ENCODE measurements around the gene COL15A1.

The COL15A1 gene

GRCh38 chr9:99073985-99074901, 130.5 kb downstream of the COL15A1 start:
- Histone ChIP-seq H3K9me3 (ENCODE audit: control insufficient read depth in 5 of 5, low read length in 5 of 5) (no peaks in the 10 kb centered on the region), H3K4me3 (ENCODE audit: low read depth in 1 of 5, low read length in 5 of 5) (no peak overlapping the region), H3K4me1 (ENCODE audit: control insufficient read depth in 5 of 5, insufficient read depth in 5 of 5, low read length in 5 of 5) (peaks cover 6 to 45% (median 19%) of the 10 kb centered on the region in 5 donors), H3K27ac (ENCODE audit: low read depth, low read length) (no peak overlapping the region), H3K27me3 (ENCODE audit: control insufficient read depth in 5 of 5, insufficient read depth in 4 of 5, low read length in 5 of 5) (no peaks in the 10 kb centered on the region), H3K9ac (ENCODE audit: low read length in 5 of 5) (no peak overlapping the region), H3K36me3 (ENCODE audit: control insufficient read depth in 5 of 5, insufficient read depth in 5 of 5, low read length in 5 of 5) (peaks cover 4 to 26% (median 17%) of the 10 kb centered on the region in 5 donors)

DNA sequence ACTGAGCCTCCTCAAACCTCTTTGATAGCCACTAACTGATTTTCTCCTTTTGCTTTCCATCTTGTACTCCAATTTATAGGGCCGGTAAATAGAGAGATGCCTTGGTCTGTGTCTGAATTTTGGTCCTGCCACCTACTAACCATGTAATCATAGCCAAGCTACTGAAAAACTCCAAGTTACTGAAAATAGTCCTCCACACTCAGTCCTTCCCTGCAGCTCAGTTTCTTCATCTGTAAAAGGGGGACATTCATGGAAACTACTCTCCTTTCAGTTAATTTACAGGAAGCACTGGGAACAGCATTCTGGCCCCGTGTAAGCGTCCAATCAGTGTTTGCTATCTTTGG, 131.2 kb downstream of the COL15A1 start:
- Histone ChIP-seq H3K4me3 (ENCODE audit: low read depth in 1 of 5, low read length in 5 of 5) (no peak overlapping the region), H3K4me1 (ENCODE audit: control insufficient read depth in 5 of 5, insufficient read depth in 5 of 5, low read length in 5 of 5) (peaks cover 6 to 40% (median 19%) of the 10 kb centered on the region in 5 donors), H3K27me3 (ENCODE audit: control insufficient read depth in 5 of 5, insufficient read depth in 4 of 5, low read length in 5 of 5) (no peaks in the 10 kb centered on the region), H3K36me3 (ENCODE audit: control insufficient read depth in 5 of 5, insufficient read depth in 5 of 5, low read length in 5 of 5) (peaks cover 0 to 20% (median 12%) of the 10 kb centered on the region in 5 donors), H3K9me3 (ENCODE audit: control insufficient read depth in 5 of 5, low read length in 5 of 5) (no peaks in the 10 kb centered on the region), H3K9ac (ENCODE audit: low read length in 5 of 5) (no peak overlapping the region), H3K27ac (ENCODE audit: low read depth, low read length) (no peak overlapping the region)

GRCh38 chr9:99075246-99075912, 131.7 kb downstream of the COL15A1 start:
- no peak overlapping the region for H3K27ac ChIP-seq (ENCODE audit: low read depth, low read length)
- H3K36me3 ChIP-seq (ENCODE audit: control insufficient read depth in 5 of 5, insufficient read depth in 5 of 5, low read length in 5 of 5) = peaks cover 0 to 15% (median 9%) of the 10 kb centered on the region in 5 donors
- no peak overlapping the region for H3K4me3 ChIP-seq (ENCODE audit: low read depth in 1 of 5, low read length in 5 of 5)
- no peak overlapping the region for H3K9ac ChIP-seq (ENCODE audit: low read length in 5 of 5)
- peaks cover 6 to 40% (median 19%) of the 10 kb centered on the region in 5 donors for H3K4me1 ChIP-seq (ENCODE audit: control insufficient read depth in 5 of 5, insufficient read depth in 5 of 5, low read length in 5 of 5)
- no peaks in the 10 kb centered on the region for H3K27me3 ChIP-seq (ENCODE audit: control insufficient read depth in 5 of 5, insufficient read depth in 4 of 5, low read length in 5 of 5)
- H3K9me3 ChIP-seq (ENCODE audit: control insufficient read depth in 5 of 5, low read length in 5 of 5) = no peaks in the 10 kb centered on the region

- Histone ChIP-seq H3K9ac (ENCODE audit: low read length in 5 of 5) (no peak overlapping the region), H3K27me3 (ENCODE audit: control insufficient read depth in 5 of 5, insufficient read depth in 4 of 5, low read length in 5 of 5) (peaks cover 0 to 2% (median 0%) of the 10 kb centered on the region in 5 donors), H3K27ac (ENCODE audit: low read depth, low read length) (no peak overlapping the region), H3K36me3 (ENCODE audit: control insufficient read depth in 5 of 5, insufficient read depth in 5 of 5, low read length in 5 of 5) (peaks cover 0 to 9% (median 4%) of the 10 kb centered on the region in 5 donors), H3K4me1 (ENCODE audit: control insufficient read depth in 5 of 5, insufficient read depth in 5 of 5, low read length in 5 of 5) (peaks cover 6 to 36% (median 15%) of the 10 kb centered on the region in 5 donors), H3K9me3 (ENCODE audit: control insufficient read depth in 5 of 5, low read length in 5 of 5) (no peaks in the 10 kb centered on the region), H3K4me3 (ENCODE audit: low read depth in 1 of 5, low read length in 5 of 5) (no peak overlapping the region)
Observed at GRCh38 chr9:99076030-99076429, 132.3 kb downstream of the COL15A1 start.

- Histone ChIP-seq H3K27ac (ENCODE audit: low read depth, low read length) (no peak overlapping the region), H3K9me3 (ENCODE audit: control insufficient read depth in 5 of 5, low read length in 5 of 5) (no peaks in the 10 kb centered on the region), H3K36me3 (ENCODE audit: control insufficient read depth in 5 of 5, insufficient read depth in 5 of 5, low read length in 5 of 5) (peaks cover 0 to 4% (median 3%) of the 10 kb centered on the region in 5 donors), H3K4me3 (ENCODE audit: low read depth in 1 of 5, low read length in 5 of 5) (no peak overlapping the region), H3K9ac (ENCODE audit: low read length in 5 of 5) (no peak overlapping the region), H3K4me1 (ENCODE audit: control insufficient read depth in 5 of 5, insufficient read depth in 5 of 5, low read length in 5 of 5) (peaks cover 6 to 30% (median 12%) of the 10 kb centered on the region in 5 donors), H3K27me3 (ENCODE audit: control insufficient read depth in 5 of 5, insufficient read depth in 4 of 5, low read length in 5 of 5) (peaks cover 0 to 2% (median 0%) of the 10 kb centered on the region in 5 donors)
Observed at GRCh38 chr9:99076483-99077171, 132.9 kb downstream of the COL15A1 start.

- Histone ChIP-seq H3K9me3 (ENCODE audit: control insufficient read depth in 5 of 5, low read length in 5 of 5) (no peaks in the 10 kb centered on the region), H3K27me3 (ENCODE audit: control insufficient read depth in 5 of 5, insufficient read depth in 4 of 5, low read length in 5 of 5) (peaks cover 0 to 2% (median 0%) of the 10 kb centered on the region in 5 donors), H3K4me1 (ENCODE audit: control insufficient read depth in 5 of 5, insufficient read depth in 5 of 5, low read length in 5 of 5) (peaks cover 0 to 23% (median 6%) of the 10 kb centered on the region in 5 donors), H3K36me3 (ENCODE audit: control insufficient read depth in 5 of 5, insufficient read depth in 5 of 5, low read length in 5 of 5) (no peaks in the 10 kb centered on the region), H3K27ac (ENCODE audit: low read depth, low read length) (no peak overlapping the region), H3K4me3 (ENCODE audit: low read depth in 1 of 5, low read length in 5 of 5) (no peak overlapping the region), H3K9ac (ENCODE audit: low read length in 5 of 5) (no peak overlapping the region)
Observed at GRCh38 chr9:99078717-99079116, 135.0 kb downstream of the COL15A1 start.

- H3K27ac ChIP-seq (ENCODE audit: low read depth, low read length) = no peak overlapping the region
- H3K9ac ChIP-seq (ENCODE audit: low read length in 5 of 5) = no peak overlapping the region
- H3K36me3 ChIP-seq (ENCODE audit: control insufficient read depth in 5 of 5, insufficient read depth in 5 of 5, low read length in 5 of 5) = no peaks in the 10 kb centered on the region
- peaks cover 0 to 2% (median 0%) of the 10 kb centered on the region in 5 donors for H3K27me3 ChIP-seq (ENCODE audit: control insufficient read depth in 5 of 5, insufficient read depth in 4 of 5, low read length in 5 of 5)
- no peak overlapping the region for H3K4me3 ChIP-seq (ENCODE audit: low read depth in 1 of 5, low read length in 5 of 5)
- peaks cover 0 to 23% (median 6%) of the 10 kb centered on the region in 5 donors for H3K4me1 ChIP-seq (ENCODE audit: control insufficient read depth in 5 of 5, insufficient read depth in 5 of 5, low read length in 5 of 5)
- no peaks in the 10 kb centered on the region for H3K9me3 ChIP-seq (ENCODE audit: control insufficient read depth in 5 of 5, low read length in 5 of 5)
Observed at GRCh38 chr9:99079542-99079941, 135.8 kb downstream of the COL15A1 start.

GRCh38 chr9:99083051-99083450, 139.3 kb downstream of the COL15A1 start:
- no peak overlapping the region for H3K27ac ChIP-seq (ENCODE audit: low read depth, low read length)
- no peaks in the 10 kb centered on the region for H3K36me3 ChIP-seq (ENCODE audit: control insufficient read depth in 5 of 5, insufficient read depth in 5 of 5, low read length in 5 of 5)
- no peak overlapping the region for H3K4me3 ChIP-seq (ENCODE audit: low read depth in 1 of 5, low read length in 5 of 5)
- H3K4me1 ChIP-seq (ENCODE audit: control insufficient read depth in 5 of 5, insufficient read depth in 5 of 5, low read length in 5 of 5) = peaks cover 0 to 30% (median 9%) of the 10 kb centered on the region in 5 donors
- no peak overlapping the region for H3K9ac ChIP-seq (ENCODE audit: low read length in 5 of 5)
- H3K27me3 ChIP-seq (ENCODE audit: control insufficient read depth in 5 of 5, insufficient read depth in 4 of 5, low read length in 5 of 5) = peaks cover 0 to 2% (median 0%) of the 10 kb centered on the region in 5 donors
- H3K9me3 ChIP-seq (ENCODE audit: control insufficient read depth in 5 of 5, low read length in 5 of 5) = no peaks in the 10 kb centered on the region

DNA sequence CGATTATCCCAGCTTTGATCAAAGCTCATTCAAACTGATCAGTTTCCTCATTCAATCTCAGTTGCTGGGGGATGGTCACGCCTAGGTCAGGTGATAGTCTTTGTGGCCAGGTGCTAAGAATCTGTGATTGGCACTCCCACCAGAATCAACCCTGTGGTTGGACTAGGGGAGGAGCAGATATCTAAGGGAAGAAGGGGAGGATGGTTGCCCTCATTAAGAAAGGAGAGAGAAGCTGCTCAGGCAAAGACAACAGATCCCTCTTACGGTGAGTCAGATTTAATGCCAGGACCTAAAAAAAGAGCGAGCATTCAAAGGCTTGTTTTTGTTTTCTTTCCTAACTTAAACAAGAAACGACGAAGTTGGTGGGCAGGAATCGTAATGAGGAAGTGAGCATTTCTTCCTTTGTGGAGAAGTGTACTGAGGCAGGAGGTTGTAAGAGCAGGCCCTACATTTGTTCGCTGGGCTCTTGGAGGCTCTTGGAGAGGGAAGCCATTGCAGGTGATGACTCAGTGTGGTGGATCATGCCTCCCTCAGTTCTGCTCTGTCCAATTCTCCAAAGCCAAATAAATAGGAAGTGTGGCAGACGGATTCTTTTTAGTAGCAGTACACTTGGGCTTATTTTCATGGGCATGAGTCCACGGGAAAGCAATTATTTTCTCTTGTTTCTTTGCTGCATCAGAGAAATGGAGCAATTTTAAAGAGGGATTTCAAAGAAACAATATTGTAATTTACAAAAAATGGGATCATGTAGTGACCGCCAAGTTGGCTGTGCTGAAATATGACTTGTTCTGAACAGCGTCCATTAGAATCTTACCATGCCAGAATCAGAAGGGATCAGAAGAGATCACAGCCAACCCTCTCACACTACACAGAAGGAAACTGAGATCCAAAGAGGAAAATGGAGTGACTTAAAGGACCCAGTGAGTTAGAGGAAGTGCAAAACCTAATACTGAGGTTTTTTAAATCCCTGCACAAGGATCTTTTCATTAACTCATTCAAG, 142.5 kb downstream of the COL15A1 start:
- no peak overlapping the region for H3K27ac ChIP-seq (ENCODE audit: low read depth, low read length)
- no peaks in the 10 kb centered on the region for H3K36me3 ChIP-seq (ENCODE audit: control insufficient read depth in 5 of 5, insufficient read depth in 5 of 5, low read length in 5 of 5)
- H3K27me3 ChIP-seq (ENCODE audit: control insufficient read depth in 5 of 5, insufficient read depth in 4 of 5, low read length in 5 of 5) = no peaks in the 10 kb centered on the region
- no peaks in the 10 kb centered on the region for H3K9me3 ChIP-seq (ENCODE audit: control insufficient read depth in 5 of 5, low read length in 5 of 5)
- peaks cover 0 to 30% (median 9%) of the 10 kb centered on the region in 5 donors for H3K4me1 ChIP-seq (ENCODE audit: control insufficient read depth in 5 of 5, insufficient read depth in 5 of 5, low read length in 5 of 5)
- H3K9ac ChIP-seq (ENCODE audit: low read length in 5 of 5) = no peak overlapping the region
- H3K4me3 ChIP-seq (ENCODE audit: low read depth in 1 of 5, low read length in 5 of 5) = no peak overlapping the region
